LNCAP (cell line): ENCODE measurements around the gene PPME1.

Experiments
- TF ChIP-seq, protein P1 (sequence below): fragments of 450-650 bp; IDR thresholded peaks from 2 replicates; pipeline ENCODE4 v1.5.1; 2017; ENCODE audit warnings: mild to moderate bottlenecking

Gene PPME1

DNA sequence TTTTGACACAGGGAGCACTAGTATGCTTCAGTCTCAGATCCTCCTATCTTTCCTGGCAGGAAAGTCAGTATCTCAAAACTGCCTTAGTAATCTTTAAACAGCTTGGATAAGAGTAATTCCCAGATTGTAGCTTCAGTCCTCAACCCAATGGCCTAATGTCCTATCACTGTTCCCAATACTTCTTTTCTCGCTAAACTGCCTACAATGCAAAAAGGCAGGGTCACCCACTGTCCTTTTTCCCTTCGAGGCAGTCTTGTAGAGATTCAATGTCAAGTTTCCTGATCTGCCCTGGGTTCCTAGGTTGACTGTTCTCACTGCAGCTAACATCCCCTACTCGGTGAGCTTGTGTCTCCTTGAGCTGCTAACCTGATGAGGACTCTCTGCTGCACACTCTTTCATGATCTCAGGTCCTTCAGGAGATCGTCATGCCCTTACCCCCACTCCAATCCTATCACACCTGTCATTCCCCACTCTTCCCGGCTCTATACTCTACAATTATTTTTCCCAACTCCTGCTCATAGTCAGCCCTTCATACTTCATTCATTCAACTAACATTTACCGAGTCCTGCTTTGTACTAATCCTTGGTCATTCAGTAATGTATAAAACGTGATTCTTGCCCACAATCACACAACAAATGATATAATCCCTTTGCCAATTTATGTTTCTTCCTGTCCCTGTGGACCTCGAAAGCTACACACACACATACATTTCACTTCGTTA is 1.2 kb upstream of the PPME1 start:
- TF ChIP-seq, protein P1, sequence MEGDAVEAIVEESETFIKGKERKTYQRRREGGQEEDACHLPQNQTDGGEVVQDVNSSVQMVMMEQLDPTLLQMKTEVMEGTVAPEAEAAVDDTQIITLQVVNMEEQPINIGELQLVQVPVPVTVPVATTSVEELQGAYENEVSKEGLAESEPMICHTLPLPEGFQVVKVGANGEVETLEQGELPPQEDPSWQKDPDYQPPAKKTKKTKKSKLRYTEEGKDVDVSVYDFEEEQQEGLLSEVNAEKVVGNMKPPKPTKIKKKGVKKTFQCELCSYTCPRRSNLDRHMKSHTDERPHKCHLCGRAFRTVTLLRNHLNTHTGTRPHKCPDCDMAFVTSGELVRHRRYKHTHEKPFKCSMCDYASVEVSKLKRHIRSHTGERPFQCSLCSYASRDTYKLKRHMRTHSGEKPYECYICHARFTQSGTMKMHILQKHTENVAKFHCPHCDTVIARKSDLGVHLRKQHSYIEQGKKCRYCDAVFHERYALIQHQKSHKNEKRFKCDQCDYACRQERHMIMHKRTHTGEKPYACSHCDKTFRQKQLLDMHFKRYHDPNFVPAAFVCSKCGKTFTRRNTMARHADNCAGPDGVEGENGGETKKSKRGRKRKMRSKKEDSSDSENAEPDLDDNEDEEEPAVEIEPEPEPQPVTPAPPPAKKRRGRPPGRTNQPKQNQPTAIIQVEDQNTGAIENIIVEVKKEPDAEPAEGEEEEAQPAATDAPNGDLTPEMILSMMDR = no peak

DNA sequence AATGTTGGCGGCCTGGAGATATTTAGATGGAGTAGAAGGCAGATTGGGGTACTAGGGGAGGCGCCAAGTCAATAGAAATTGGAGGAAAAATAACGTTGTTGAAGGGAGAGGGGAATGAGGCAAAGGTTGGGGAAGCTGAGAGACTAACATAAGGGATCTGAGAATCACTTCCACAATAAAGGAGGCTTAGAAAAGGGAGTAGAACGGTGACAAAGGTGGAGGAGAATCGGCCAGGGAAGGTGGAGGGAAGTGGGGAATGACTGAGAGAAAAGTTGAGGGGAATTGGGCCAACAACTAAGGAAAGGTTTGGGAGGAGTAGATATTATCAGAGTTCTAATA is 510 bp downstream of the PPME1 start:
- TF ChIP-seq, protein P1 = no peak

GRCh38 chr11:74171997-74172396 is 908 bp downstream of the PPME1 start:
- TF ChIP-seq, protein P1 = no peak

- TF ChIP-seq, protein P1 = no peak
Measured at GRCh38 chr11:74175920-74176319, 4.8 kb downstream of the PPME1 start.

- TF ChIP-seq, protein P1 = no peak
Measured at GRCh38 chr11:74179234-74180052, 8.4 kb downstream of the PPME1 start.

DNA sequence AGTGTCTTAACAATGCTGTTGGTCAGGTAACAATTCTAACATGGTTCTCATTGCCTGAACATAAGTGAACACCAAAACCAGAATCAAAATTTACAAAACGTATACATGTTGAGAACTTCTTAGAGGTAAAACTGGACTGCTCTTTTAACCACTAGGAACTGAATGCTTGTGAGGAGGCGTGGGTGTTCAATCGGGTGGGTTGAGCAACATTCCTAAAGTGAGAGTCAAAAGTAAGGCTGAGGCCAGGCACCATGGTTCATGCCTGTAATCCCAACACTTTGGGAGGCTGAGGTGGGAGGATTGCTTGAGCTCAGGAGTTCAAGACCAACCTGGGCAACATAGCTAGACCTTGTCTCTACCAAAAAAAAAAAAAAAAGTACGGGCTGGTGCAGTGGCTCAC is 11.5 kb downstream of the PPME1 start:
- TF ChIP-seq, protein P1 = no peak

GRCh38 chr11:74185285-74185684 is 14.2 kb downstream of the PPME1 start:
- TF ChIP-seq, protein P1 = no peak
